Germinal center (tissue), 1 donor: Measurements from ENCODE around the gene AIDA.
A peak's percentile ranks its signal among the peaks of the same experiment; 100 is the strongest.

Source experiments
- DNase-seq: peaks from one replicate; pipeline ENCODE4 v3.0.0; 2012; ENCODE audit warnings: mixed read lengths, low spot score

AIDA gene

DNA sequence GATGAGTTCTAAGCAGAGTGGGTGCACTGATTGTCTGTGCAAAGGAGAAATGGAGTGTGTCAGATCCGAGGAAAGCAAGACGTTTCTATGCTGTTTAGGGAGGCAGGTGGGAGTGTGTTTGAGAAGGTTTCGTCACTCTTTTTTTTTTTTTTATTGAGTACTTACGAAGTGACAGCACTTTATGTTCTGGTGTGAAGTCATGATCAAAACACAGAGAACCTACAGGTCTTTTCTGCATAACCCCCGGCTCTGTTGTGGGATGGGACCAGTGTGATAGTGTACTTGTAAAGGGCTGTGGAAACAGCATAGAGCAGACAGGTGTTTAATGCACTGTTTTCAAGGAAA is 67.7 kb downstream of the AIDA start:
- DNase-seq = no peak

DNA sequence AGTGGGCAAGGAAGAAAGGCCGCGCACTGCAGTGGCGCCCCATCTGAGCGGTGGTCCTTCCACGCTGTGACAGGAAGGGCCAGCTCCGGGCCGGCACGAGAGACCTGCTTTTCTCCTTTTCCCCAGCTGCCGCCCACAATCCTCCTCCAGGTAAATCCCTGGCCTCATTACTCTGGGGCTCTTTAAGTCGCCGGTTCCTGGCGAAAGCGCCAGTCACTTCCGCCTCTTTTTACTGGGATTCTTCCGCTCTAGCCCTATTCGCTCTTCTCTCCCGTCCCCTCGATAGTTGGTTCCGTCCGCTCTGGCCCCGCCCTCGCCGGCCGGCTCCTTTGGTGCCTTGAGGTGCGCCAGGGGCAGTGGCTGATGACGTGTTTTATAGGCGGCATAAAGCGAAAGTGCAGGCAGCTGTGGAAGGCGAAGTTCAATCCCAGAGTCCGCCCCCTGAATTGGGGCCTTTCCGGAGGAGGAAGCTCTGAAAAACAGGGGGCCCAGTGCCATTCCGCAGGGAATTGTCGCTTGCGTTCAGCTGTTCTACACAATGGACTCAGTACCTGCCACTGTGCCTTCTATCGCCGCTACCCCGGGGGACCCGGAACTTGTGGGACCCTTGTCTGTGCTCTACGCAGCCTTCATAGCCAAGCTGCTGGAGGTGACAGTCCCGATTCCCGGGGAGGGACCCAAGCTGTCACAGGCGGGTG is 68.2 kb downstream of the AIDA start:
- DNase-seq = peak; percentile 91

DNA sequence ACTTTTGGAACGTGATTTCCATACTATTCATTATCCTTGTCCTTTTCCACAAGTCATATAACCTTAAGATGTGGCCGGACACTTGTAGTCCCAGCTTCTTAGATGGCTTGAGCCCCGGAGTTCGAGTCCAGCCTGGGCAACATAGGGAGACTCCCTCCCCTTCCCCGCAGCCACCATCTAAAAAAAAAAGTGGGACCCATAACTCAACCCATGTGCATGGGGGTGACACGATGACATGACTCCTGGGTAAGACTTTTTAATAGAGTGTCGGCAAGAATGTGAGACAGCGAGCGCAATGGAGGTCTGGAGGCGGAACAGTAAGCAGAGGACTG is 68.7 kb downstream of the AIDA start:
- DNase-seq = no peak

DNA sequence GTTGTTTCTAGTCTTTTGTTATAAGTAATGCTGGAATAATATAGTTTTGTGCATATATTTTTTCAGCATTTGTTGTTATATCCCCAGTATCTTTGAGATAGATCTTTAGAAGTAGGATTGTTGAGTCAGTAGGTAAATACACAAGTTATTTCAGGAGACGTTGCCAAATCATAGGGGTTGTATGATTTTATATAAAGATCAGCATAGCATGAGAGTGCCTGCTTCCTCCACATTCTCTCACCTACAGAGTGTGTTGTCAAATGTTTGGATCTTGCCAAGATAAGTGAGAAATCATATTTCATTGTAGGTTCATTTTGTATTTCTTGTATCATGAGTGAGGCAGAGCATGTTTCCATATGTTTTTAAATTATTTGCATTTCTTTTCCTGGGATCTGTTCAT is 69.8 kb downstream of the AIDA start:
- DNase-seq = no peak

DNA sequence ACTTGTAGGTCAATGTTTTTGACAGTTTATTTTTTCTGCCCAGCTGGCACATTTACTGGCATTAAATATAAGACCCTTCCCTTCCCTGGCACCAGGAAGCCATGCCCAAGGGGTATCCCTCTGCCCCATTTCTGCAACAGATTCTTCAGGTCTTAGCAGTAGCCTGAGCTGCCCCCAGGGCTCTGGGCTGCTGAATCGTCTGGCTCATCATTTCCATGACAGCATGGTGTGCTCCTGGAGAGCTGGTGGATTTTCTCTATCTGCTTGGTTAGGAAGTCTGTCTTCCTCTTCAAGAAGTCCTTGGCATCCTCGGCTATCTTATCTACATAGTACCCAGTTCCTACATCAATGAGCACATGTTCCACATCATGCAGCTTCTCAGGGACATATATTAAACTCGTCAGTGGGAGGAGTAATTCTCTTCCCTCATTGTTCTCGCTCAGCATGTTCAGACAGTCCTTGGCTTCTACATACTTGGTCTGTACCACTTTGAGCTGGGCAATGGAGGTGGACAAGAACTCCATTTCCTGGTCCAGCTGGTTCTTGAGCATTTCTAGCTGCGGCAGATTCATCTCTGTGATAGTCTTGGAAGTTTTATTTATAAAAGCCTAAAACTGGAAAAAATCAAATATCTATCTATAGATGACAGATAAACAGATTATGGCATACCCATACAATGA is 70.9 kb downstream of the AIDA start:
- DNase-seq = no peak

DNA sequence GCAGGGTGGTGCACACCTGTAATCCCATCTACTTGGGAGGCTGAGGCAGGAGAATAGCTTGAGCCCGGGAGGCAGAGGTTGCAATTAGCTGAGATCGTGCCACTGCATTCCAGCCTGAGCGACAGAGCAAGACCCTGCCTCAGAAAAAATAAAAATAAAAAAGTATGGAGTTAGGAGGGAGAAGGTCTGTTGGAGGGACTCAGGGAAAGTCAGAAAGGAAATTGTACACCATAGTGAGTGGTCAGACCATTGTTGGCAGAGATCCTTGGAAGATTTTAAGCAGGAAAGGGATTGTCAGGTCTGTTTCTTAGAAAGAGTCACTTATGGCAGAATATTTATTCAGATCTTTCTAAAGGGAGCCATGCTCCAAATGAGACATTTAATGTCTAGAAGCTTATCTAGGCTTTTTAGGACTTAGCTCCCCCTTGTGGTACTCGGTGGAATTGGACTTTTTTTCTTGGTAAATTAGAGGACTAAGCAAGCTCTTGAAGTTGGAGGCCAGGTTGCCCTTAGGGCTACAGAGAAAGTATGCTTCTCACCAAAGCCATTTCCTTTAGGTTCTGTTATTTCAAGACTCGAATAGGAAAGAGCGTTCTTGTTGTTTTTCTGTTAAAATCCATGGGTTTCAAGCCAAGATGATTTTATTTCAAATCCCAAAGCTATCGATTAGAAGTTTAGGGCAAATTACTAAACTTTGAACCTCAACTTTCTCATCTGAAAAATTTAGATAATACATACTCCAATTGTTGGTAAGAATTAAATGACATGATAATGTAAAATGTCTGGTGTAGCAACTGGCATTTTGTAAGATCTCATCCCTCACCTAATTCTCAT is 77.9 kb downstream of the AIDA start:
- peak; percentile 63 for DNase-seq

DNA sequence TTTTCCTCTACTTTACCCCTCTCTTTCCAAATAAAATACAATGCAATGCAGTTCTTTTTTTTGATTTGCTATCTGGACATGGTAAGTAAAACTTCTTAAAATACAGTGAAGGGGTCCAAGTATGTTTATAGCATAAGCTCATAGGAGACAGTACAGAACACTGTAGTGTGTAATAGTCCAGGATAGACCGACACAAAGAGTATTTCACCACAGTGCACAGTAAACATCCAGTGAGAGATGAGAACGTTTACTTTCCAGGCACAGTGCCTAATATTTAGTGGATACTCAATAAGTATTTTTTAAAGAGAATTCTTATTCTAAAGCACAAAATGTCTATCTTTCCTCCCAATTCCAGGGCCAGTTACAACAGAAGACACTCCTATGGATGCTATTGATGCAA is 79.5 kb downstream of the AIDA start:
- DNase-seq = no peak

DNA sequence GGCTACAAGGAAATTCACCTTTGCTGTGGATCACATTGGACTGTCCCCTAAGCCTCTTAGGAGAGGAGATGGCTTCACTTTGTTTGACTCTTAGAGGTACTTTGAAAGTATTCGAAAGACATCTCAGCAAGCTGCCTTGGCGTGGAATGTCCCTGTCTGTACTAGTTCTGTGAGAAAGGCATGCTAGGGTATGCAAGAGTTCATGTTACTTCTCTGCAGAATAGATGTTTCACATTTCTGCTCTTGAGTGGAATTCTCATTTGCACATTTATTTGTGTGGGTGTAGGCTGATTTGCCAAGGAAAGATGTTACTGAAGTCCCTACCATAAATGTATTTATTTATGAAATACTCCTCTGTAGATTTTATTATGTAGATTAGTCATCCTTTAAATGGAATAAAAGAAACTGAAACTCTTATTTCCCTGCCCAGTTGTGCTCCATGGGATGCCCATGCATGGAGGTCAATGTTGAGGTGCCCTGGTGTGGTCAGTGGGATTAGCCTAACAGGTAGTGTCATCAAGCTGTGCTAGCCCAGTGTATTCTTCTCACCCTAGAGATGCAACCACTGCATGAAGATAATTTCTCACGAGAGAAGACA is 80.6 kb downstream of the AIDA start:
- DNase-seq = no peak

DNA sequence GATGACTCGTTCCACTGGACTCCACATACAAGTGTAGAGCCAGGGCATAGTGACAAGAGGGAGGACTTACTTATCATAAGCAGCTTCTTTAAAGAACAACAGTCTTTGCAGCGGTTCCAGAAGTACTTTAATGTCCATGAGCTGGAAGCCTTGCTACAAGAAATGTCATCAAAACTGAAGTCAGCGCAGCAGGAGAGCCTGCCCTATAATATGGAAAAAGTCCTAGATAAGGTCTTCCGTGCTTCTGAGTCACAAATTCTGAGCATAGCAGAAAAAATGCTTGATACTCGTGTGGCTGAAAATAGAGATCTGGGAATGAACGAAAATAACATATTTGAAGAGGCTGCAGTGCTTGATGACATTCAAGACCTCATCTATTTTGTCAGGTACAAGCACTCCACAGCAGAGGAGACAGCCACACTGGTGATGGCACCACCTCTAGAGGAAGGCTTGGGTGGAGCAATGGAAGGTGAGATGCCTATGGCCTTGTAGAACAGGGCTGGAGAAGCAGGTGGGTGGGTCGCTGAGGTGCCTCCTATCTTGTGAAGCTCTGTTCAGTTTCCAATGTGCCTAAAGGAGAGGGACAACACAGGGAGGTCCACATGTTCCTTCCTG is 82.3 kb downstream of the AIDA start:
- DNase-seq = no peak

DNA sequence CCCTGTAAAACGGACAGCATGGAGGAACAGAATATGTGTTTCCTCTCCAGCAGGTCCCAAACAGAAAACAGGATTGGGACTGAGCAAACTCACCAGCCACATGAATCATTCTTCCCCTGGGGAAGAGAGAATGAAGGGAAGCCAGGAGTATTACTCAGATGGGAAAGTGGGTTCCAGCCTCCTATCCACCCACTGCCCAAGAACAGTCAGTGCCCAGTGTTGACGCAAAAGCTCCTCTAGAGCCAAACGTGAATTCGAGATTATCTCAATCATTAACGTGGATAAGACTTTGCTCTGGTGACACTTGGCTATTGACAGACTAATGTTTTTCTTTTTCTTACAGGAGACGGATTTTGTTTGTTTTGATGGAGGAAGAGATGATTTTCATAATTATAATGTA is 85.1 kb downstream of the AIDA start:
- no peak for DNase-seq

DNA sequence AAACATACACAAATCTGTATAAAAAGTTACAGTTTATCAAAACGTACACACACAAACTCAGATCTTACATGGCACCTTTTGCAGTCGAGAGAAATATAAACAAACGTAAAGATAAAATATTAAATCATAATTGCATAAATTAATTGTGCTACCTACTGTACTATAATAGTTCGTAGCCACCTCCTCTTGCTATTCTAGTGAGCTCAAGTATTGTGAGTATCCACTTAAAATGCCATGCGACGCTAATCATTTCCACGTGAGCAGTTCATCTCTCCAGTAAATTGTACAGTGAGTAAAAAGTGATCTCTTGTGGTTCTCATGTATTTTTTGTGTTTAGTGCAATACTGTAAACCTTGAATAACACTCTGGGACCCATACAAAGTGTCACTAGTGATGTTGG is 88.1 kb downstream of the AIDA start:
- no peak for DNase-seq

DNA sequence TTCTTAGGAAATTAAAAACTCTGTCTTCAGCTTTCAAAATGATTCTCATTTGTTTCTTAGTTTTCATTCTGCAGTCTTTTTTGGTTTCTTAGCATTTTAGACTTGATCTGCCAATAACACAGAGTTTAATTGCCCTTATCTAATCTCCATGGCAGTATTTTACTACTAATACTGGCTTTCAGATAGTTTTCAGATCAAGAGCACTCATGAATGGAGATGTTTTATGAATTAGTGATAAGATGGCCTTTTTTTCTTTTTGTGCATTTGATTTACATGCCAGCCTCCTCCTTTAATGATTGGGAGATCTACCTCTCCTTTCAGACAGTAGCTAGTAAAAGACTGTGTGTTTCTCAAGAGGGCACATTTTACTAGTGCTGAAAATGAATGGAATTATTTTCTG is 88.8 kb downstream of the AIDA start:
- no peak for DNase-seq

DNA sequence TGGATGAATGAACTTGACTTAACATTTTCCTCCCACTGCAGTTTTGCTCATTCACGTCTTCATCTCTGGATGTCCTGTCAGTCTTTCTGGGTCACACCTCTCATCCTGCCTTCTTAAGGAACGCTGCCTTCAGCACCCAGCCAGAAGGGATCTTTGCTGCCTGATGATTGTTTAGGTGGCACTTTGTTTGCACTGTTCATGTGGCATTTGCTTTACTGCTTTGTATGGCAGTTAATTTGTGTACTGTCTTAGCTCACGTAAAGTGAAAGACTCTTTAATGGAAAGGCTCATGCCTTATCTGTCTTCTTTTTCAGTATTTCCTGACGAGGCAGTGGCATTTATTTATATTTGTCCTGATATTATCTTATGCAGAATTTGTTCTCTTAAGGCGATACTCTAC is 89.5 kb downstream of the AIDA start:
- DNase-seq = no peak

DNA sequence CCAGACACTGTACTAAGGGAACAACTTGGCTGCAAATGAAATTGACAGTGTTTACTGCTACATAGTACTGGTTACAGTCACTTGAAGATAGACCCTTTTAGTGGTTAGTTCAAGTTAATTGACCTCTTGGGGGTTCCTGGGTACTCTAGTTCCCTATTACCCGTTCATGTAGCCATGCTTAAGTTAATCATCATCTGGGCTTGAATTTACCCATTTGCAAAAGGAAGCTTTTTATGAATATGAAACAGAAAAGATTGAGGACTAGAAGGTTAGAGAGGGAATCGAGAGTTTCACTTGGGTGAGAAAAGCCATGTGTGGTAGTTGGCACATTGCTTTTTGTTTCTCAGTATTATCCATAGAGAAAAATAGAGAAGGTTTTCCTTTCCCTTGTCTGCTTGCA is 91.7 kb downstream of the AIDA start:
- DNase-seq = no peak

DNA sequence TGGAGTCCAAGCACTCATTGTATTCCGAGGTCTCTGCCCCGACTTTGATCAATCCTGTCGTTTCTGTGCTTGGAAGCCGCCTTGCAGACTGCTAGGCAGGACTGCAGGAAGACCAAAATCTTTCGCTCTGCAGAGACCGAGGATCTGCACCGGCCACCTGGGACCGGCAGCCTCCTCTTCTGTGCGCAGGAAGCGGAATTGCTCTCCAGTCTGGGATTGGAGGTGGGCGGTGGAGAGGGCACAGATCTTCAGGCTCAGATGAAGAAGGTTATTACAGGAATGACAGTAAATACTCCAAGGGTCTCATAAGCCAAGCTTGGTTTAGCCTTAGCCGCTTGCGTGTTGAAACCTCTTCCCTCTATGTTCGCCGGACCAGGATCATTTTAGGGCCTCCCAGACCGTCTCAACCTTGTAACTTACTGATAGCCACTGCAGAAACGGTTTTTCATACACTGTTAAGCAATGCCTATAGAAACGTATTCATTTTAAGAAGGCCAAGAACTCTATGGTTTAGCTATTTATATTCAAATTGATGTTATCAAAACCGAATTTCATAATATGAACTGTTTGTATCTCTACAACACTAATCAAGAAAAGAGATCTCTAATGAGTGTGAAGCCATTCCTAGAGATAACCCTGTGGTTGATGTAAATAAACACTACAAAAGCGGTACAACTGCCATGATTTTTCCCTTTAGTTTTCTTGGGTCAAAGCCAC is 93.3 kb downstream of the AIDA start:
- DNase-seq = peak; percentile 8
